GM12865 (cell line): ENCODE data around the gene NR4A2.

Experiments used
- DNase-seq: peaks from one replicate; pipeline ENCODE4 v3.0.0; 2010; ENCODE audit warnings: low read depth
- H3K4me3 ChIP-seq: 2 replicates; pipeline ENCODE4 v1.5.1; 2011; ENCODE audit warnings: mild to moderate bottlenecking, low read depth, low read length, control low read depth
- TF ChIP-seq, protein P1 (sequence below): IDR thresholded peaks from 2 replicates; pipeline ENCODE4 v1.5.1; 2011; ENCODE audit warnings: low read length, control low read depth, low read depth, inconsistent platforms; ENCODE audit not compliant: insufficient read depth; ENCODE audit errors: missing control alignments

The NR4A2 gene

DNA sequence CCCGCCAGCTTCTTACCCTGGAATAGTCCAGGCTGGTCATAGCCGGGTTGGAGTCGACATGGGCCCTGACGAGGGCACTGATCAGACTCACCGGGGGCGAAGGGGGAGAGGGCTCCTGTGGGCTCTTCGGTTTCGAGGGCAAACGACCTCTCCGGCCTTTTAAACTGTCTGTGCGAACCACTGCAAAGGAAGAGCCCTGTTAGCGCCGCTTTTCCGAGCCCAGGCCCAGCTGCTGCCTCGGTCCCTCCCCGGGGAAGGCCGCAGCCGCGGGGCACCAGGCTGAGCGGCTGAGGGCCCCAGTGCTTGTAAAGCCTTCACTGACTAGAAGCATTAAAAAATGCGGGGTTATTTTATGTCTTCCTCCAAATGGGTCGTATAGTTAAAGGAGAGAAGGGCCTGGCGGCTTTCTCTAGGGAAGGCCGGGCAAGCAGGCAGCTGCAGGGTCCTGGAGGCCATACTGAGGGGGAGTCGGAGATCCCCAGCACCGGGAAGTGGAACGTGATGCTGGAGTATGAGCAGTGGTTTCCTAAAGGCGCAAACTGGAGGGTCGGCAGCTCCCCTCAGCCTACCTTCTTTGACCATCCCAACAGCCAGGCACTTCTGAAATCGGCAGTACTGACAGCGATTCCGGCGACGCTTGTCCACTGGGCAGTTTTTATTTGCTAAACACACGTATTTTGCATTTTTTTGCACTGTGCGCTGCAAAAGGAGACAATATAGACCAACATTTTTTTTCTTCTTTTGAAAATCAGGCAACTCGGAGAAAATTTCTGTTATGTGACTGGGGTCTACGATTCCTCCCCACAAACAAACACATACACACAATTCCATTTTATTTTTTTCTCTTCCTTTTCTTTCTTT, 4.5 kb downstream of the NR4A2 start:
- TF ChIP-seq, protein P1, sequence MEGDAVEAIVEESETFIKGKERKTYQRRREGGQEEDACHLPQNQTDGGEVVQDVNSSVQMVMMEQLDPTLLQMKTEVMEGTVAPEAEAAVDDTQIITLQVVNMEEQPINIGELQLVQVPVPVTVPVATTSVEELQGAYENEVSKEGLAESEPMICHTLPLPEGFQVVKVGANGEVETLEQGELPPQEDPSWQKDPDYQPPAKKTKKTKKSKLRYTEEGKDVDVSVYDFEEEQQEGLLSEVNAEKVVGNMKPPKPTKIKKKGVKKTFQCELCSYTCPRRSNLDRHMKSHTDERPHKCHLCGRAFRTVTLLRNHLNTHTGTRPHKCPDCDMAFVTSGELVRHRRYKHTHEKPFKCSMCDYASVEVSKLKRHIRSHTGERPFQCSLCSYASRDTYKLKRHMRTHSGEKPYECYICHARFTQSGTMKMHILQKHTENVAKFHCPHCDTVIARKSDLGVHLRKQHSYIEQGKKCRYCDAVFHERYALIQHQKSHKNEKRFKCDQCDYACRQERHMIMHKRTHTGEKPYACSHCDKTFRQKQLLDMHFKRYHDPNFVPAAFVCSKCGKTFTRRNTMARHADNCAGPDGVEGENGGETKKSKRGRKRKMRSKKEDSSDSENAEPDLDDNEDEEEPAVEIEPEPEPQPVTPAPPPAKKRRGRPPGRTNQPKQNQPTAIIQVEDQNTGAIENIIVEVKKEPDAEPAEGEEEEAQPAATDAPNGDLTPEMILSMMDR = no peak
- H3K4me3 ChIP-seq = no peak overlapping the region
- no peak for DNase-seq

- DNase-seq = no peak
- H3K4me3 ChIP-seq = no peak overlapping the region
- TF ChIP-seq, protein P1 = no peak
Measured at GRCh38 chr2:156326526-156327095, 5.9 kb downstream of the NR4A2 start.

DNA sequence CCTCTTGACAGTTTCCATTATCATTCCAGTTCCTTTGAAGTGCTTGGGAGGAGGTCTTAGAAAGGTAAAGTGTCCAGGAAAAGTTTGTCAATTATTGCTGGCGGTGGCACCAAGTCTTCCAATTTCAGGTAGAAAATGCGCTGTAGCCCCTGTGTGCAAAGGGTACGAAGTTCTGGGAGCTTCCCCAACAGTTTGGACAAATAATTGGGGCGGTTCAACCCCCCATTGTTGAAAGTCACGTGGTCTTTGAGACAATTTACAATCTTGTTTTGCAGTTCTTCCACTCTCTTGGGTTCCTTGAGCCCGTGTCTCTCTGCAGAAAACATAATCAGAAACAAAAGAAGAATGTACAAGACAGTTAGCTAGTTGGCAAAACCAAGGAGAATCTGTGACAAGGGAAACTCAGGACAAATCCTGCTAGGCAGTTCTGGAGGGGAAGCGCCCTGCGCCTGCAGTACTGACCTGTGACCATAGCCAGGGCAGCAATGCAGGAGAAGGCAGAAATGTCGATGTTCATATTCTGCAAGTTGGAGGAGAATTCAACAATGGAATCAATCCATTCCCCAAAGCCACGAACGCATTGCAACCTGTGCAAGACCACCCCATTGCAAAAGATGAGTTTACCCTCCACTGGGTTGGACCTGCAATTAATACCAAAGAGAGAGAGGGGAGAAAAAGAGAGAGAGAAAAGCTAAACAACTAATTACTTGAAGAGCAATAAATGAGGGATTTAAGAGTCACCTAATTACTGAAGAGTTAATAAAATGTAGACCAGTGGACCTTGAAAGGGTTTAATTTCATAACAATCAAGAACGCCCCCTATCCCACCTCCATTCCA, 6.6 kb downstream of the NR4A2 start:
- TF ChIP-seq, protein P1 = no peak
- no peak for DNase-seq
- no peak overlapping the region for H3K4me3 ChIP-seq

DNA sequence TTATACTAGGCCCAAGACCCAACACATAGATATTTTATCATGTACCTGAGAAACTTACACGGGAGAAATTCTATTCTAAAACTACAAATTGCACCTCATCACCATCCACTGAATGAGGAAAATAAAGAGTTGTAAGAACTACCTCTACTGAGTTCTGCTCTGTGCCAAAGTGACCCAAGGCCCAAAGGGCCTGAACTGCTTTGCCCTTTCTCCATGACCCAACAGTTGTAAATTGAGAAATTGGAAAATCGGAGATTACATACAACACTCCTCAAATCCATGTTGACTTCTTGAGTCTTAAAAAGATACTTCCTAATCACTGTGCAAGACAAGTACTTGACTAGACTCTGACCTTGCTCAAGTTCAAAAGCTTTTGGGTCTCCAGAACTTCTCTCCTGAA, 8.8 kb downstream of the NR4A2 start:
- TF ChIP-seq, protein P1 = no peak
- H3K4me3 ChIP-seq = no peak overlapping the region
- DNase-seq = no peak

DNA sequence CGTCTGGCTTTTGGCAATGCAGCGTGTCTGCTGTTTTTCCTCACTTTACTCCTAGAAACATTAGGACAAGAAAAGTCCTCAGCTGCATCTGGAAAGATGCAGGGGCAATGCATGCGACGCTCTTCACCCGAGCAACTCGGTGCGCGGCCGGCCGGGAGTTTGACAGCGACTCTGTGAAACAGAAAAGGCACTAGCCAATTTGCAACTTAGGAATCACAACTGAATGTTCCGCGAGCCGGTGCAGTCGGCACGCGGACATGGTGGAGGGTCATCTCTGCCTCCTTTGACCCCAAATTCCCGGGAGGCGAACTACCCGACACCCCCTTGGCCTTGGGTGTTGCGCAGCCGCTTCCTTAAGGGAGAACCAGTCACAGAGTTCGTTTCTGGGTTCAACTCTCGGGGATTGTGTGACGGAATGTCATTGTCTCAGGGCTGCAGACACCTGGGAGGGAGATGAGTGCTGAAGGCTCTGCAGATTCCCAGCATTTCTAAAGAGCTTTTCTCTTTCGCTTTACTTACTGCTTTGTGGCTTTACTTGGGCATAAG, 9.8 kb downstream of the NR4A2 start:
- DNase-seq = no peak
- H3K4me3 ChIP-seq = no peak overlapping the region
- TF ChIP-seq, protein P1 = no peak

DNA sequence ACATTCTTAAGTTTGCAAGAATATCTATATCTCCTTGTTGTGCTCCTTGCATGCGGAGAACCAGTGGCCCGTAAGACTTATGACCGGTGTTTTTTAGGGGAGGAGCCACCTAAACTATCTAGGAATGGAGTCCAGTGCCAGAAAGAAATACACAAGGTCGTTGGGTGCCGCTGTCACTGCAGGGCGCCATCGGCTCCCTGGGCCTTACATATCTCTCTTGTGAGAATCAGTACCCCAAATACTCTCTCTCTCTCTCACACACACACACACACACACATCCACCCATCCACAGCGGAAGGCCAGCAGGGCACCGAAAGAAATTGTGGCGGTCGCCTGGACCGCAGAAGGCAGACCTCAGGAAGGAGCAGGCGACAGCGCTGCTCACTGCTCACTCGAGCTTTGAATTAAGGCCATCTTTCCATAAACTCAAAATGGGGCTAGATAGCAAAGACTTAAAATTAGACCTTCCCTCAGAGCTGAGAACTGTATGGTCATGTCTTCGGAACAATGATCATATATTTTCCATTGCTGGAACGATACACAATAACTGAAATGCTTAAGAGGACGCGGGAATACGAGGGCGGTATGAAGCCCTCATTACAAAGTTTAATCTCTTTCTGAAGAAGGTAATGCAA, 10.4 kb downstream of the NR4A2 start:
- H3K4me3 ChIP-seq = no peak overlapping the region
- peak; percentile 35 for DNase-seq
- TF ChIP-seq, protein P1 = no peak
